ENCODE results near the gene NR4A2. TPM values are rescaled to one million over a fixed set of nuclear protein-coding genes. Genes with fewer than 3 reads are reported as not detected.

Gene NR4A2
- total and polyA plus RNA-seq, 2 donors (not counting 3 experiments of a cell fraction or from before 2014, with no cell fraction given) = 1.0 to 1.9 TPM

DNA sequence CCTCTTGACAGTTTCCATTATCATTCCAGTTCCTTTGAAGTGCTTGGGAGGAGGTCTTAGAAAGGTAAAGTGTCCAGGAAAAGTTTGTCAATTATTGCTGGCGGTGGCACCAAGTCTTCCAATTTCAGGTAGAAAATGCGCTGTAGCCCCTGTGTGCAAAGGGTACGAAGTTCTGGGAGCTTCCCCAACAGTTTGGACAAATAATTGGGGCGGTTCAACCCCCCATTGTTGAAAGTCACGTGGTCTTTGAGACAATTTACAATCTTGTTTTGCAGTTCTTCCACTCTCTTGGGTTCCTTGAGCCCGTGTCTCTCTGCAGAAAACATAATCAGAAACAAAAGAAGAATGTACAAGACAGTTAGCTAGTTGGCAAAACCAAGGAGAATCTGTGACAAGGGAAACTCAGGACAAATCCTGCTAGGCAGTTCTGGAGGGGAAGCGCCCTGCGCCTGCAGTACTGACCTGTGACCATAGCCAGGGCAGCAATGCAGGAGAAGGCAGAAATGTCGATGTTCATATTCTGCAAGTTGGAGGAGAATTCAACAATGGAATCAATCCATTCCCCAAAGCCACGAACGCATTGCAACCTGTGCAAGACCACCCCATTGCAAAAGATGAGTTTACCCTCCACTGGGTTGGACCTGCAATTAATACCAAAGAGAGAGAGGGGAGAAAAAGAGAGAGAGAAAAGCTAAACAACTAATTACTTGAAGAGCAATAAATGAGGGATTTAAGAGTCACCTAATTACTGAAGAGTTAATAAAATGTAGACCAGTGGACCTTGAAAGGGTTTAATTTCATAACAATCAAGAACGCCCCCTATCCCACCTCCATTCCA is 6.6 kb downstream of the NR4A2 start:
- dilution Hi-C loops (cut with MboI; ENCODE audit: extremely low pct_ligation_motif_present, low sequenced_read_pairs) (no loop called here), intact Hi-C loops (cut with micrococcal nuclease) (no loop called here)
- FAIRE-seq = no peak
- no peak overlapping the region for H3K4me3 ChIP-seq (replicated peaks in 1 of 3; ENCODE audit: insufficient read depth in 1 of 3, low read depth in 1 of 3, low read length in 3 of 3)
- H3K27ac ChIP-seq (ENCODE audit: insufficient read depth, low read depth, low read length) = no peak overlapping the region
- BruUV-seq (replicated peaks) = no TSS peak
- H4K20me1 ChIP-seq (replicated peaks; ENCODE audit: control insufficient read depth, extremely low read depth, insufficient read depth, low read length) = no peaks in the 10 kb centered on the region
- peaks cover 9% of the 10 kb centered on the region for H3K4me1 ChIP-seq (ENCODE audit: control insufficient read depth, extremely low read depth, insufficient read depth, low read length)
- ChIA-PET CTCF (no interaction called here), POLR2A (no interaction called here)
- H3K9me3 ChIP-seq (replicated peaks; ENCODE audit: control insufficient read depth, insufficient read depth, low read length) = no peaks in the 10 kb centered on the region
- H3K36me3 ChIP-seq (ENCODE audit: control insufficient read depth in 2 of 2, extremely low read depth in 1 of 2, insufficient read depth in 2 of 2, low read length in 2 of 2) = no peaks in the 10 kb centered on the region
- no peaks in the 10 kb centered on the region for H3K9me1 ChIP-seq (replicated peaks; ENCODE audit: control insufficient read depth, extremely low read depth, insufficient read depth, low read length)
- no peak overlapping the region for H3K9ac ChIP-seq (replicated peaks; ENCODE audit: extremely low read depth, insufficient read depth, low read length)
- H3K79me2 ChIP-seq (ENCODE audit: control insufficient read depth, insufficient read depth, low read length) = no peaks in the 10 kb centered on the region
- H3K4me2 ChIP-seq (ENCODE audit: insufficient read depth, low read length) = no peak overlapping the region
- peaks cover 41 to 42% of the 10 kb centered on the region in 2 experiments for H3K27me3 ChIP-seq (ENCODE audit: control insufficient read depth in 2 of 2, insufficient read depth in 2 of 2, low read length in 2 of 2)
- TF ChIP-seq JUN (IDR thresholded peaks at IDR 0.05; ENCODE audit: borderline replicate concordance, insufficient read depth, insufficient read length, low read depth) = no peak
- TF ChIP-seq GATA2 (IDR thresholded peaks at IDR 0.05; ENCODE audit: insufficient read depth, insufficient read length, low read depth, low read length) = no peak
- no peak for TF ChIP-seq EZH2 (IDR thresholded peaks at IDR 0.05; ENCODE audit: borderline replicate concordance, low read depth, low read length, severe bottlenecking)
- no peak for TF ChIP-seq POLR2AphosphoS5 (IDR thresholded peaks at IDR 0.05; ENCODE audit: insufficient read depth, low read depth, low read length)
- no peak for TF ChIP-seq POLR2A (IDR thresholded peaks at IDR 0.05; ENCODE audit: low read depth, low read length)
- no peak for TF ChIP-seq MYC (IDR thresholded peaks at IDR 0.05; ENCODE audit: low read depth, low read length)
- no peak for TF ChIP-seq MAX (IDR thresholded peaks at IDR 0.05; ENCODE audit: insufficient read depth, insufficient read length)
- TF ChIP-seq, protein P1, sequence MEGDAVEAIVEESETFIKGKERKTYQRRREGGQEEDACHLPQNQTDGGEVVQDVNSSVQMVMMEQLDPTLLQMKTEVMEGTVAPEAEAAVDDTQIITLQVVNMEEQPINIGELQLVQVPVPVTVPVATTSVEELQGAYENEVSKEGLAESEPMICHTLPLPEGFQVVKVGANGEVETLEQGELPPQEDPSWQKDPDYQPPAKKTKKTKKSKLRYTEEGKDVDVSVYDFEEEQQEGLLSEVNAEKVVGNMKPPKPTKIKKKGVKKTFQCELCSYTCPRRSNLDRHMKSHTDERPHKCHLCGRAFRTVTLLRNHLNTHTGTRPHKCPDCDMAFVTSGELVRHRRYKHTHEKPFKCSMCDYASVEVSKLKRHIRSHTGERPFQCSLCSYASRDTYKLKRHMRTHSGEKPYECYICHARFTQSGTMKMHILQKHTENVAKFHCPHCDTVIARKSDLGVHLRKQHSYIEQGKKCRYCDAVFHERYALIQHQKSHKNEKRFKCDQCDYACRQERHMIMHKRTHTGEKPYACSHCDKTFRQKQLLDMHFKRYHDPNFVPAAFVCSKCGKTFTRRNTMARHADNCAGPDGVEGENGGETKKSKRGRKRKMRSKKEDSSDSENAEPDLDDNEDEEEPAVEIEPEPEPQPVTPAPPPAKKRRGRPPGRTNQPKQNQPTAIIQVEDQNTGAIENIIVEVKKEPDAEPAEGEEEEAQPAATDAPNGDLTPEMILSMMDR (IDR thresholded peaks at IDR 0.05; ENCODE audit: extremely low read depth in 1 of 2, insufficient read depth in 1 of 2, low read depth in 1 of 2, low read length in 2 of 2) = no peak
- TF ChIP-seq FOS (IDR thresholded peaks at IDR 0.05; ENCODE audit: borderline replicate concordance, insufficient read depth, low read length) = no peak
- no peak for DNase-seq (ENCODE audit: low read depth, low spot score)
- no peak overlapping the region for H2AFZ ChIP-seq (ENCODE audit: low read depth, low read length)

Measured in endothelial cell of umbilical vein (primary cell).